ENCODE data around the gene TSPEAR. TPM values are rescaled to one million over a fixed set of nuclear protein-coding genes. Genes with fewer than 3 reads are reported as not detected.
"Not testable (repeated sequence)": the region's sequence is repeated elsewhere in the genome, so short reads cannot be mapped to it uniquely, and the experiment has no call there.

Gene TSPEAR
- total and polyA plus RNA-seq, 11 donors: 0.01 to 2.6 (median 0.71) TPM; not detected in 2

DNA sequence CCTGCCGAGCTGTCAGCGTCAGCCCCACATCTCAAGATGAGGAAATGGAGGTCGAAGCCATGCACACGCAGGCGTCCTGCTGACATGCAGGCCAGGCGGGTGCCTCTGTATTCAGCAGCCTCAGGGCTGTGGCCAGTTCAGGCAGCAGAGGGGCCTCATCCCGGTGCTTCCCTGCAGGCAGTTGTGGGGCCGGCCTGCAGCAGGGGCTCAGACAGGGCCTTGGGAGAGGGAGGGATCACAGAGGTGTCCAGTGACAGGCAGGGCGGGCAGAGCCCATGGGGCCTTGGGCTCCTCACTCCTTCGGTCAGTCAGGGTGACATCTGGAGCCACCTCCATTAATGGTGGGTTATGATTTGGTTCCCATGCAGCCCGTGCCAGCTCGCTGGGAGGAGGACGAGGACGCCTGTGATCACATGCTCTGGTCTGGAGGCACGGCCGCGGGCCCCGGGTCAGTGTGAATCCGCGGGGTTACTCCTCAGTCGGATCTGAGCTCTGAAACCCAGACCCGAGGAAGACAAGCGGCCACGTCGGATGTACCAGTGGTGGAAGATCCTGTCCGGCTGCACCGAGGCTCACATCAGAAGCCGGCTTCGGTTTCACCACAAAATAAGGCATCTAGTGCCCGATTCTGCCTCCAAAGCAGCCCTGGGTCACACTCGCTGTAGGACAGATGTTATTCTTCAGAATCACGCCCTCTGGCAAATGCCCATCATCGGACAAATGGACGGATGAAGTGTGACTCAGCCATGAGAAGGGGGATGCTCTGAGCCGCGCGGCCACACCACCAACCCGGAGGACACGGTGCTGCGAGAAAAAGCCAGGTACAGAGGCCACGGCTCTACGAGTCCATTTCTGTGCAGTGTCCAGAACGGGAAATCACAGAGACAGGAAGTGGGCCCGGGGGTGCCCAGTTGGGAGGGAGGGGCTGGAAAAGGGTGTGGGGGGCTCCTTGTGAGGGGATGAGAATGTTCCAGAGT is 204.8 kb downstream of the TSPEAR start:
- Histone ChIP-seq H3K27ac (no peak overlapping the region), H3K36me3 (no peaks in the 10 kb centered on the region), H3K9me3 (no peaks in the 10 kb centered on the region), H3K4me3 (no peak overlapping the region), H3K27me3 (peaks cover 0 to 27% (median 0%) of the 10 kb centered on the region in 9 donors), H3K4me1 (peaks cover 0 to 14% (median 0%) of the 10 kb centered on the region in 12 donors)
- 78 to 82% (median 80%) methylated on average over 32 to 44 of the region's 44 CpGs for WGBS, 4 donors
- no peak for ATAC-seq
- intact Hi-C loops (cut with DNase I): loop anchor here in 1 of 10 donors (10.0 kb wide), 1 partner anchor 408 kb away; no protein-coding TSS in a partner anchor
- peak in 2 of 5 donors; percentile 24 to 56 for DNase-seq
- TF ChIP-seq, protein P1, sequence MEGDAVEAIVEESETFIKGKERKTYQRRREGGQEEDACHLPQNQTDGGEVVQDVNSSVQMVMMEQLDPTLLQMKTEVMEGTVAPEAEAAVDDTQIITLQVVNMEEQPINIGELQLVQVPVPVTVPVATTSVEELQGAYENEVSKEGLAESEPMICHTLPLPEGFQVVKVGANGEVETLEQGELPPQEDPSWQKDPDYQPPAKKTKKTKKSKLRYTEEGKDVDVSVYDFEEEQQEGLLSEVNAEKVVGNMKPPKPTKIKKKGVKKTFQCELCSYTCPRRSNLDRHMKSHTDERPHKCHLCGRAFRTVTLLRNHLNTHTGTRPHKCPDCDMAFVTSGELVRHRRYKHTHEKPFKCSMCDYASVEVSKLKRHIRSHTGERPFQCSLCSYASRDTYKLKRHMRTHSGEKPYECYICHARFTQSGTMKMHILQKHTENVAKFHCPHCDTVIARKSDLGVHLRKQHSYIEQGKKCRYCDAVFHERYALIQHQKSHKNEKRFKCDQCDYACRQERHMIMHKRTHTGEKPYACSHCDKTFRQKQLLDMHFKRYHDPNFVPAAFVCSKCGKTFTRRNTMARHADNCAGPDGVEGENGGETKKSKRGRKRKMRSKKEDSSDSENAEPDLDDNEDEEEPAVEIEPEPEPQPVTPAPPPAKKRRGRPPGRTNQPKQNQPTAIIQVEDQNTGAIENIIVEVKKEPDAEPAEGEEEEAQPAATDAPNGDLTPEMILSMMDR (IDR thresholded peaks at IDR 0.05): no peak
- TF ChIP-seq POLR2A (IDR thresholded peaks at IDR 0.05): no peak

DNA sequence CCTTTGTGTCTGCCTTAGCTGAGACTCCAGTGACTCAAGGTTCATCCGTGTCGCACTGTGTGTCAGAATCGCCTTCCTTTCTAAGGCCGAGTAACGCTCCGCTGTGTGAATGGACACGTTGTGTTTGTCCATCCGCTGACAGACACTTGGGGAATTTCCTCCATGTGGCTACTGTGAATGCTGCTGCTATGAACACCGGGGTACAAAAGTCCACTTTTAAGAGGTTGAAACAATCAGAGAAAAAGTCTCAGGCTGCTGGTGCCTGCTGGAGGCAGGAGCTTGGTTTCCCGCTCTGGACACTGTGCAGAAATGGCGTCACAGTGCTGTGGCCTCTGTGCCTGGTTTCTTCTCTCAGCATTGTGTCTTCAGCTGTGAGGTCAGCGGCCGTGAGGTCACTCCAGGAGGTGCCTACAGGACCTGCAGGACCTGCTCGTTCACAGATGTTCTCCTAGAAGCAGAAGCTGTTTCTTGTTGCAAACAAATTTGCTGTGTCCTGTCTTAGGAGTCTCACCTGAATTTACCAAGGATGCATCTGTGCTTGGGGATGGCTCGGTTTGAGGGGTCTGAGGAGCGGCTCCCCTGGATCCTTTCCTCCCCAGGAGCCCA is 205.6 kb downstream of the TSPEAR start:
- Histone ChIP-seq H3K4me1 (peaks cover 0 to 14% (median 0%) of the 10 kb centered on the region in 12 donors), H3K27me3 (peaks cover 0 to 27% (median 0%) of the 10 kb centered on the region in 9 donors), H3K36me3 (no peaks in the 10 kb centered on the region), H3K27ac (no peak overlapping the region), H3K9me3 (no peaks in the 10 kb centered on the region), H3K4me3 (no peak overlapping the region)
- ATAC-seq: no peak
- peak in 1 of 5 donors; percentile 6 for DNase-seq
- 75 to 89% (median 82%) methylated on average over 14 to 16 of the region's 16 CpGs for WGBS, 4 donors
- TF ChIP-seq, protein P1 (IDR thresholded peaks at IDR 0.05): no peak
- TF ChIP-seq POLR2A (IDR thresholded peaks at IDR 0.05): no peak
- intact Hi-C loops (cut with DNase I): loop anchor here in 1 of 10 donors (10.0 kb wide), 1 partner anchor 409 kb away; no protein-coding TSS in a partner anchor

DNA sequence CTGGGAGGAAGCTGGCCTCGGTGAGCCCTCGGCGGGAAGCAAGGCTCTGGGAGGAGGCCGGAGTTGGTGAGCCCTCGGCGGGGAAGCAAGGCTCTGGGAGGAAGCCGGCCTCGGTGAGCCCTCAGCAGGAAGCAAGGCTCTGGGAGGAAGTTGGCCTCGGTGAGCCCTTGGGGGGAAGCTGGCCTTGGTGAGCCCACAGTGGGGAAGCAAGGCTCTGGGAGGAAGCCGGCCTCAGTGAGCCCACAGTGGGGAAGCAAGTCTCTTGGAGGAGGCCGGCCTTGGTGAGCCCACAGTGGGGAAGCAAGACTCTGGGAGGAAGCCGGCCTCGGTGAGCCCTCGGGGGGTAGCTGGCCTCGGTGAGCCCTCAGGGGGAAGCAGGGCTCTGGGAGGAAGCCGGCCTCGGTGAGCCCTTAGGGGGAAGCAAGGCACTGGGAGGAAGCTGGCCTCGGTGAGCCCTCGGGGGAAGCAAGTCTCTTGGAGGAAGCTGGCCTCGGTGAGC is 207.4 kb downstream of the TSPEAR start:
- WGBS, 4 donors: 59 to 75% (median 69%) methylated on average over 20 of the region's 20 CpGs
- peak in 2 of 5 donors; percentile 39 to 50 for DNase-seq
- H3K4me1 ChIP-seq: no peaks in the 10 kb centered on the region
- no peak for ATAC-seq
- H3K36me3 ChIP-seq: no peaks in the 10 kb centered on the region
- intact Hi-C loops (cut with DNase I): loop anchor here in 1 of 10 donors (10.0 kb wide), 1 partner anchor 411 kb away; no protein-coding TSS in a partner anchor
- no peak overlapping the region for H3K4me3 ChIP-seq
- peaks cover 0 to 21% (median 0%) of the 10 kb centered on the region in 9 donors for H3K27me3 ChIP-seq
- TF ChIP-seq, protein P1 (IDR thresholded peaks at IDR 0.05): no peak
- no peak for TF ChIP-seq POLR2A (IDR thresholded peaks at IDR 0.05)
- no peak overlapping the region for H3K27ac ChIP-seq
- no peaks in the 10 kb centered on the region for H3K9me3 ChIP-seq

DNA sequence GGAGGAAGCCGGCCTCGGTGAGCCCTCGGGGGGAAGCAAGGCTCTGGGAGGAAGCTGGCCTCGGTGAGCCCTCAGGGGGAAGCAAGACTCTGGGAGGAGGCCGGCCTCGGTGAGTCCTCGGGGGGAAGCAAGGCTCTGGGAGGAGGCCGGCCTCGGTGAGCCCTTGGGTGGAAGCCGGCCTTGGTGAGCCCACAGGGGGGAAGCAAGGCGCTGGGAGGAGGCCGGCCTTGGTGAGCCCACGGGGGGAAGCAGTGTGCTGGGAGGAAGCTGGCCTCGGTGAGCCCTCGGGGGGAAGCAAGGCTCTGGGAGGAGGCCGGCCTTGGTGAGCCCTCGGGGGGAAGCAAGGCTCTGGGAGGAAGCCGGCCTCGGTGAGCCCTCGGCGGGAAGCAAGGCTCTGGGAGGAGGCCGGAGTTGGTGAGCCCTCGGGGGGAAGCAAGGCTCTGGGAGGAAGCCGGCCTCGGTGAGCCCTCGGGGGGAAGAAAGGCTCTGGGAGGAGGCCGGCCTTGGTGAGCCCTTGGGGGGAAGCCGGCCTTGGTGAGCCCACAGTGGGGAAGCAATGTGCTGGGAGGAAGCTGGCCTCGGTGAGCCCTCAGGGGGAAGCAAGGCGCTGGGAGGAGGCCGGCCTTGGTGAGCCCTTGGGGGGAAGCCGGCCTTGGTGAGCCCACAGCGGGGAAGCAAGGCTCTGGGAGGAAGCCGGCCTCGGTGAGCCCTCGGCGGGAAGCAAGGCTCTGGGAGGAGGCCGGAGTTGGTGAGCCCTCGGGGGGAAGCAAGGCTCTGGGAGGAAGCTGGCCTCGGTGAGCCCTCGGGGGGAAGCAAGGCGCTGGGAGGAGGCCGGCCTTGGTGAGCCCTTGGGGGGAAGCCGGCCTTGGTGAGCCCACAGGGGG is 208.1 kb downstream of the TSPEAR start:
- DNase-seq: peak in 2 of 5 donors; percentile 16 to 37
- H3K36me3 ChIP-seq, H3K4me1 ChIP-seq, H3K4me3 ChIP-seq, ATAC-seq, H3K9me3 ChIP-seq, H3K27ac ChIP-seq: not testable (repeated sequence)
- intact Hi-C loops (cut with DNase I): loop anchor here in 1 of 10 donors (10.0 kb wide), 1 partner anchor 412 kb away; no protein-coding TSS in a partner anchor
- WGBS, 4 donors: 68 to 76% (median 72%) methylated on average over 44 of the region's 44 CpGs
- peaks cover 0 to 21% (median 0%) of the 10 kb centered on the region in 9 donors for H3K27me3 ChIP-seq
